PFSK-1 (cell line): ENCODE measurements around the gene CNN2.

Source experiments
- FOXP2 ChIP-seq: optimal IDR thresholded peaks from 2 replicates; pipeline ENCODE3; 2011; ENCODE audit warnings: borderline replicate concordance, control low read depth, inconsistent platforms; ENCODE audit not compliant: insufficient read depth; ENCODE audit errors: extremely low read length, extremely low read depth
- POLR2AphosphoS5 ChIP-seq: IDR thresholded peaks from 2 replicates; pipeline ENCODE4 v1.6.1; 2012; ENCODE audit warnings: low read depth, mild to moderate bottlenecking, control low read depth, low read length, moderate library complexity
- SIN3A ChIP-seq: IDR thresholded peaks from 2 replicates; pipeline ENCODE4 v1.6.1; 2012; ENCODE audit warnings: mild to moderate bottlenecking, low read length, moderate library complexity, borderline replicate concordance; ENCODE audit not compliant: insufficient read depth
- TAF1 ChIP-seq: IDR thresholded peaks from 2 replicates; pipeline ENCODE4 v1.6.1; 2012; ENCODE audit warnings: low read length, control low read depth, borderline replicate concordance; ENCODE audit not compliant: insufficient read depth
- TF ChIP-seq, protein P1 (sequence below), 2 experiments: IDR thresholded peaks; 2 replicates each; pipeline versions ENCODE4 v1.6.1 to v1.8.0; 2011 to 2012; ENCODE audit warnings: low read depth in 2 of 2, low read length in 2 of 2, control low read depth in 1 of 2, inconsistent platforms in 1 of 2, mild to moderate bottlenecking in 1 of 2, moderate library complexity in 1 of 2; ENCODE audit not compliant: insufficient read depth in 1 of 2

The CNN2 gene

DNA sequence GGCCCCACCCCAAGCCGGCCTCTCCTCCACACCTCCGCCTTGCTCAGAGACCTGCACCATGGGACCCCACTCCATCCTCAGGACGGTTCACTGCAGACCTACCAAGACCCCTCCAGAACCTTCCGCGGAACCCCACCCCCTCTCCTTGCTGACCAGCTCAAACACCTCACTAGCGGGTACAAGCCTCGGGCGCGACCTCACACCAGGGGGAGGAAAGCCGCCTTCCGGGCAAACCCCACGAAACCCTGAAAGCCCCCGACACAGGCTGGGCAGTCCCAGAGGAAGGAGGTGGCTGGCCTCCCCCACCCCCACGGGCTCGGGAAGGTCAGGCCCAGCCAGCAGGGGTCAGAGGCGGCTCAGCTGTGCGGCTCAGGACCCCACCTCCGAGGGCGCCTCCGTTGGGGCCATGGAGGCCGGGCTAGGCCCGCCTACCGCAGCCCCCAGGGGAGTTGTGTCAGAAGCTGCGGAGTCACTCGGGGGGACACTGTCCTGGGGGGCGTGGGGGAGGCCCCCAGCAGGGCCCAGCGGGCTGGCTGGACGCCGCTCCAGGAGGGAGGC lies 16.3 kb upstream of the CNN2 start:
- TF ChIP-seq POLR2AphosphoS5 = no peak
- TF ChIP-seq SIN3A = no peak

DNA sequence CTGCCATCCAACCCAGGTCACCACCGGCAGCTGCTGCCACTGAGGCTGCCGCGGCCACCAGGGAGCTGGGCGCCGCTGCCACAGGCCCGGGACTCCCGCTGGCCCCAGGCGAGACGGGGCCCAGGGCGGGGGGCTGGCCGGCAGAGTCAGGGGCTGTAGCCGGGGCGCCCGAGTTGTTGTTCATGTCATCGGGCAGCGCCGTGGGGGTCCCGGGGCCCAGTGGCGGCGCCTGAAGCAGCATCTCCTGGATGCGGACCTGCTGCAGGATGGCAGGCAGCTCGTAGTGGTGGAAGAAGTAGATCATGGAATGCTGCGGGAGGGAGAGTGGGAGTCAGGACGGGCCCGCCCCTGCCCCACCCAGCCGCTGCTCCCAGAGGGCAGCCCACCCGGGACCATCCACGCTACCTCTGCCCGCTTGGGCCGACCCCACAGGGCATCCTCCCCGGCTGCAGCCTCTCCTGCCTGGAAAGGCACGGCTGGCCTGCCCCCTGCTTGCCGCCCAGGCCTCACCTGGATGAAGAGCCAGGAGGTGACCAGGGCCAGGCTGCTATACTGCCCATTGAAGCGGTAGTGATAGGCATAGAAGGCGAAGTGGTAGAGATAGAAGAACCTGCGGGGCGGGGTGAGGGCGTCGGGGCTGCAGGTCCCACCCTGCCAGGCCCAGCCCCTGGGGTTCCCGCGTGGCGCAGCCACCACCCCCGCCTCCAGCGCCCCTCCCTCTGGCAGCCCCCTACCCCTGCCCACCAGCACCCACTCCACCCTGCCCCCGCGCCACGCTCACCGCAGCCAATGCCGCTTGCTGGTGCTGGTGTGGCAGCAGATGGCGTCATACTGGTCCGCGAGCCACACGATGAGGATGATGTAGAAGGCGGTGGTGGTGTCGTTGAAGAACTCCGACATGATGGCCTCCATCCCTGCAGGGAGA lies 15.6 kb upstream of the CNN2 start:
- no peak for TF ChIP-seq TAF1
- TF ChIP-seq FOXP2 = no peak
- TF ChIP-seq, protein P1, sequence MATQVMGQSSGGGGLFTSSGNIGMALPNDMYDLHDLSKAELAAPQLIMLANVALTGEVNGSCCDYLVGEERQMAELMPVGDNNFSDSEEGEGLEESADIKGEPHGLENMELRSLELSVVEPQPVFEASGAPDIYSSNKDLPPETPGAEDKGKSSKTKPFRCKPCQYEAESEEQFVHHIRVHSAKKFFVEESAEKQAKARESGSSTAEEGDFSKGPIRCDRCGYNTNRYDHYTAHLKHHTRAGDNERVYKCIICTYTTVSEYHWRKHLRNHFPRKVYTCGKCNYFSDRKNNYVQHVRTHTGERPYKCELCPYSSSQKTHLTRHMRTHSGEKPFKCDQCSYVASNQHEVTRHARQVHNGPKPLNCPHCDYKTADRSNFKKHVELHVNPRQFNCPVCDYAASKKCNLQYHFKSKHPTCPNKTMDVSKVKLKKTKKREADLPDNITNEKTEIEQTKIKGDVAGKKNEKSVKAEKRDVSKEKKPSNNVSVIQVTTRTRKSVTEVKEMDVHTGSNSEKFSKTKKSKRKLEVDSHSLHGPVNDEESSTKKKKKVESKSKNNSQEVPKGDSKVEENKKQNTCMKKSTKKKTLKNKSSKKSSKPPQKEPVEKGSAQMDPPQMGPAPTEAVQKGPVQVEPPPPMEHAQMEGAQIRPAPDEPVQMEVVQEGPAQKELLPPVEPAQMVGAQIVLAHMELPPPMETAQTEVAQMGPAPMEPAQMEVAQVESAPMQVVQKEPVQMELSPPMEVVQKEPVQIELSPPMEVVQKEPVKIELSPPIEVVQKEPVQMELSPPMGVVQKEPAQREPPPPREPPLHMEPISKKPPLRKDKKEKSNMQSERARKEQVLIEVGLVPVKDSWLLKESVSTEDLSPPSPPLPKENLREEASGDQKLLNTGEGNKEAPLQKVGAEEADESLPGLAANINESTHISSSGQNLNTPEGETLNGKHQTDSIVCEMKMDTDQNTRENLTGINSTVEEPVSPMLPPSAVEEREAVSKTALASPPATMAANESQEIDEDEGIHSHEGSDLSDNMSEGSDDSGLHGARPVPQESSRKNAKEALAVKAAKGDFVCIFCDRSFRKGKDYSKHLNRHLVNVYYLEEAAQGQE (IDR thresholded peaks at IDR 0.05; ENCODE audit: insufficient read depth in 1 of 2, low read depth in 2 of 2, low read length in 2 of 2) = no peak
- TF ChIP-seq POLR2AphosphoS5 = no peak
- no peak for TF ChIP-seq SIN3A

GRCh38 chr19:1011831-1012333 lies 14.5 kb upstream of the CNN2 start:
- no peak for TF ChIP-seq FOXP2
- TF ChIP-seq, protein P1 (IDR thresholded peaks at IDR 0.05; ENCODE audit: insufficient read depth in 1 of 2, low read depth in 2 of 2, low read length in 2 of 2) = no peak
- TF ChIP-seq TAF1 = no peak
- TF ChIP-seq POLR2AphosphoS5 = no peak
- TF ChIP-seq SIN3A = no peak

DNA sequence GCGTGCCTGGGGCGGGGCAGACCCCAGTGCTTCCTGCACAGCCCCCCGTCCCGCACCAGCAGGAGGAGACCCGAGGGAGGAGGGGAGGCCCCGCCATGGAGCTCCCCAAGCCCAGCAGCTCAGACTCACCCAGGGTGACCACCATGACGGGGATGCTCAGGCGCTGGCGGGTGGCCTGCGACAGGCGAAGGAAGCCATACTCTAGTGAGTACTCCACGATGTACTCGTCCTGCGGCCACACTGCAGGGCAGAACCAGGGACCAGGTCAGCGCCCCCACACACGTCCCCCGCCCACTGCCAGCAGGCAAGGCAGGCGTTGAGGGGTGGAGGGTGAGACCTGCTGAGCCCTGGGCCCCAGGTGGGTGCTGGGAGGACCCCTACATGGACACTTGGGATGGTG lies 14.1 kb upstream of the CNN2 start:
- TF ChIP-seq FOXP2 (no peak), POLR2AphosphoS5 (no peak), TAF1 (no peak)
- TF ChIP-seq, protein P1 (IDR thresholded peaks at IDR 0.05; ENCODE audit: insufficient read depth in 1 of 2, low read depth in 2 of 2, low read length in 2 of 2) = no peak

- TF ChIP-seq TAF1 (no peak), SIN3A (no peak), FOXP2 (no peak), POLR2AphosphoS5 (no peak)
- TF ChIP-seq, protein P1 (IDR thresholded peaks at IDR 0.05; ENCODE audit: insufficient read depth in 1 of 2, low read depth in 2 of 2, low read length in 2 of 2) = no peak
These were observed 13.2 kb upstream of the CNN2 start for GRCh38 chr19:1013218-1013617.
